Adrenal gland (tissue), 12 donors: ENCODE measurements around the gene MAPK12. TPM values are rescaled to one million over a fixed set of nuclear protein-coding genes. Genes with fewer than 3 reads are reported as not detected.

Source experiments
- DNase-seq, 7 donors: peaks; one replicate each; pipeline ENCODE4 v3.0.0-alpha.2; 2019 to 2020
- H3K27ac ChIP-seq, 5 donors: fragments of 200-600 bp; sonication (generic) in 4 of 5; 1 replicate in 3 of 5; 2 replicates in 2 of 5; pipeline versions ENCODE4 v1.5.1 to v1.8.0; 2016 to 2020; ENCODE audit warnings: mild to moderate bottlenecking in 1 of 5
- H3K27me3 ChIP-seq: fragments of 200-600 bp; 2 replicates; pipeline ENCODE4 v1.8.0; 2021
- H3K36me3 ChIP-seq, 2 donors: fragments of 200-600 bp; replicated peaks in 1 of 2; 1 replicate in 1 of 2; 2 replicates in 1 of 2; pipeline versions ENCODE4 v1.5.1 to v1.8.0; 2018 to 2022
- H3K4me1 ChIP-seq, 2 donors: fragments of 200-600 bp; replicated peaks in 1 of 2; 1 replicate in 1 of 2; 2 replicates in 1 of 2; pipeline versions ENCODE4 v1.5.1 to v1.8.0; 2018 to 2021
- H3K4me3 ChIP-seq, 4 donors: fragments of 200-600 bp; sonication (generic) in 3 of 4; one replicate each; pipeline ENCODE4 v1.5.1; 2016 to 2018
- H3K9me3 ChIP-seq, 3 donors: fragments of 200-600 bp; sonication (generic) in 1 of 3; replicated peaks in 1 of 3; 1 replicate in 2 of 3; 2 replicates in 1 of 3; pipeline versions ENCODE4 v1.5.1 to v1.8.0; 2016 to 2021
- POLR2A ChIP-seq, 2 donors: fragments of 450-650 bp; IDR thresholded peaks; one replicate each; pipeline ENCODE4 v1.6.1; 2017; ENCODE audit warnings: antibody characterized with exemption in 2 of 2, mild to moderate bottlenecking in 2 of 2, moderate library complexity in 1 of 2
- WGBS, 4 donors: extraction: QIAGEN DNeasy Blood & Tissue Kit in 2 of 4; methylation state at CpG; one replicate each; pipeline versions ENCODE4 v1.1.5 to v1.1.7; 2013 to 2017; 5-methylcytosine and 5-hydroxymethylcytosine counted together
- intact Hi-C, 2 donors: fragments of 100-400 bp; cut with DNase I; formaldehyde crosslinking; loops; one replicate each; pipeline versions ENCODE4 v1.14.1 to v1.15.0; 2022 to 2023
- polyA plus RNA-seq, 3 donors: library from polyadenylated mRNA; stranded (reverse); fragments of 200-250 nt in 2 of 3; fragments of 350-450 nt in 1 of 3; fragmentation: Illumina TruSeq in 1 of 3; extraction: RNeasy Lipid Tissue Mini Kit (QIAGEN cat#74804) in 1 of 3; gene quantifications; one replicate each; pipeline ENCODE4 v1.2.3, GENCODE V29; 2013 to 2014
- total RNA-seq, 9 donors: library from RNA; depleted of rRNA in 4 of 9; stranded (reverse); fragments of >200 nt in 4 of 9; fragments of 120-200 nt in 1 of 9; fragmentation: NEBNext Ultra II Directional in 1 of 9; extraction: Animal tissue kit (Norgen Biotek cat#: 25700) in 1 of 9; gene quantifications; one replicate each; pipeline versions ENCODE4 v1.1.0 to v1.2.4, GENCODE V29; 2013 to 2023
- TF ChIP-seq, protein P1 (sequence below), 6 experiments: fragments of 450-650 bp in 4 of 6; fragments of 200-600 bp in 2 of 6; sonication (generic) in 1 of 6; IDR thresholded peaks; 1 replicate in 5 of 6; 2 replicates in 1 of 6; pipeline versions ENCODE4 v1.5.1 to v1.8.0; 2016 to 2021; ENCODE audit warnings: antibody characterized with exemption in 6 of 6, mild to moderate bottlenecking in 2 of 6, moderate library complexity in 1 of 6
- donor health status: healthy with polysubstance abuse.
- donor health status: Bipolar disorder and iron deficiency.
- donor health status: DM: yes; HTN: yes; CAD: no.
- donor health status: DM: no; HTN: no; CAD: no.
- donor health status: DM: no; HTN: no; CAD: no.
- donor health status: DM: yes; HTN: yes; CAD: no.

Gene MAPK12
- total and polyA plus RNA-seq, 12 donors, result 1.7 to 17.1 (median 5.4) TPM

DNA sequence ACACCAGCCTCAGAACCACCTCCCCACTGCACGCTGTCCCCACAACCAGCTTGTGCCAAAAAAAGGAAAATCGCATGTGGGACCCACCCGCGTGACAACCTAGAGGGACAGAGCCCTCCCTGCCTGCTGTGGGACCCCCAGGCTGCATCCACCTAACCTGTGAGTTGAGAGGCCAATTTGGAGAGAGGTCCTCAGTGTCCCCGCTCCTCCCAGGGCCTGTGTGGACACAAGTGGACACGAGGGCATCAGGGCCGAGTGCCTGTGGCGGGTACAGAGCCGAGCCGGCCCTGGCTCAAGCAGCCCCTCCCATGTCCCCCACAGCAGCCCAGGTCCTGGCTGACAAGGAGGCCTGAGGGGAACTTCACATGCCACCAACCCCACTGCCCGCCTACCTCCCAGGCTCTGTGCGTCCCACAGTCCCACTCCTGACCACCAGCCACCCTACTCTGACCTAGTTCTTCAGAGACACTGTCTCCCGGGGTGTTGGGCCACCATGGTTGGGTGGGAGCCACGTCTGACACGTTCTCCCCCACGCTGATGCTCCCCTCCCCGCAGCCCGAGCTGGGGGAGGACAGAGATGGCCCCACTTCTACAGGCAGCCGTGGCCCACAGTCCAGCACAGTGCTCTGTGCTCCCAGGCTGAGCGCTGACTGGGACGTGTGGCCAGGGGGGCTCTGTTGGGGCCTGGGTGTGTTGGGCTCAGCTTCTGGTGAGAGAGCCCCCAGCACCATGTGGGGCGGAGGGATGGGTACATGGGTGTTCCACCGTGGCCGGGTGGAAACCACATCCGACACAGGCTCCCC, 41.5 kb downstream of the MAPK12 start:
- Histone ChIP-seq H3K36me3 (peaks cover 0 to 83% of the 10 kb centered on the region in 2 donors), H3K4me1 (no peaks in the 10 kb centered on the region), H3K4me3 (no peak overlapping the region), H3K9me3 (no peaks in the 10 kb centered on the region), H3K27ac (no peak overlapping the region), H3K27me3 (no peaks in the 10 kb centered on the region)
- DNase-seq, result no peak
- TF ChIP-seq, protein P1, sequence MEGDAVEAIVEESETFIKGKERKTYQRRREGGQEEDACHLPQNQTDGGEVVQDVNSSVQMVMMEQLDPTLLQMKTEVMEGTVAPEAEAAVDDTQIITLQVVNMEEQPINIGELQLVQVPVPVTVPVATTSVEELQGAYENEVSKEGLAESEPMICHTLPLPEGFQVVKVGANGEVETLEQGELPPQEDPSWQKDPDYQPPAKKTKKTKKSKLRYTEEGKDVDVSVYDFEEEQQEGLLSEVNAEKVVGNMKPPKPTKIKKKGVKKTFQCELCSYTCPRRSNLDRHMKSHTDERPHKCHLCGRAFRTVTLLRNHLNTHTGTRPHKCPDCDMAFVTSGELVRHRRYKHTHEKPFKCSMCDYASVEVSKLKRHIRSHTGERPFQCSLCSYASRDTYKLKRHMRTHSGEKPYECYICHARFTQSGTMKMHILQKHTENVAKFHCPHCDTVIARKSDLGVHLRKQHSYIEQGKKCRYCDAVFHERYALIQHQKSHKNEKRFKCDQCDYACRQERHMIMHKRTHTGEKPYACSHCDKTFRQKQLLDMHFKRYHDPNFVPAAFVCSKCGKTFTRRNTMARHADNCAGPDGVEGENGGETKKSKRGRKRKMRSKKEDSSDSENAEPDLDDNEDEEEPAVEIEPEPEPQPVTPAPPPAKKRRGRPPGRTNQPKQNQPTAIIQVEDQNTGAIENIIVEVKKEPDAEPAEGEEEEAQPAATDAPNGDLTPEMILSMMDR (IDR thresholded peaks at IDR 0.05), result no peak
- TF ChIP-seq POLR2A (IDR thresholded peaks at IDR 0.05), result no peak
- intact Hi-C loops, result no loop called here
- 82 to 94% (median 87%) methylated on average over 9 to 25 of the region's 25 CpGs for WGBS, 4 donors

DNA sequence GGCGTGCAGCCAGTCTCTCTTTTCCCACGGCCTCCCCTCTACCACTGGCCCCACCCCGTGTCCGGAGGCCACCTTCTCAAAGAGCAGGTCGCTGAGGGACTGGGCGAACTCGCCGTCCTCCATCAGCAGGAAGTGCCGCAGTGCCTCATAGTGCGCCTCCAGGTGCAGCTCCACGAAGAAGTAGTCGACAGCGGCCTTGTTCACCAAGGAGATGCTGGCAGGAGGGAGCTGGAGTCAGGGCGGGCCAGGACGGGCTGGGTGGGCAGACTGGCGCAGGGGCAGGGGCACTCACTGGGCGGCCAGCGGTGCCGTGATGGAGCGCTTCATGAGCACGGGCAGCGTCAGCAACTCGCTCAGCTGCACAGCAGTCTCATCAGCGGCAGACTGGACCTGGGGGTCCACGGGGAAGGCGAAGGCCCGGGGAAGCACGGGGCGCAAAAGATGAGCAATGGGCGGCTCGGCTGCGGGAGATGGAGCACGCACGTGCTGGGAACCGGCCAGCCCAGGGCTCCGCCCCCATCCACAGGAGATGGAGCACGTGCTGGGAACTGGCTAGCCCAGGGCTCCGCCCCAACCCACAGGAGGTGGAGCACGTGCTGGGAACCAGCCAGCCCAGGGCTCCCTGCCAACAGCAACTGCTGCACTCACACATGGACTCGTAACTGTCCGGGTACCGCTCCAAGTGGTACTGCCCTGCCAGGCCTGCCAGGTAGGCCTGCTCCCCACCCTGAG, 42.3 kb downstream of the MAPK12 start:
- Histone ChIP-seq H3K27ac (no peak overlapping the region), H3K36me3 (peaks cover 0 to 83% of the 10 kb centered on the region in 2 donors), H3K4me3 (no peak overlapping the region), H3K27me3 (no peaks in the 10 kb centered on the region), H3K9me3 (no peaks in the 10 kb centered on the region), H3K4me1 (no peaks in the 10 kb centered on the region)
- peak; percentile 81 to 93 (median 87) for DNase-seq
- TF ChIP-seq, protein P1 (IDR thresholded peaks at IDR 0.05), result no peak
- no peak for TF ChIP-seq POLR2A (IDR thresholded peaks at IDR 0.05)
- WGBS, 4 donors, result 66 to 85% (median 74%) methylated on average over 17 to 42 of the region's 42 CpGs
- intact Hi-C loops, result no loop called here

DNA sequence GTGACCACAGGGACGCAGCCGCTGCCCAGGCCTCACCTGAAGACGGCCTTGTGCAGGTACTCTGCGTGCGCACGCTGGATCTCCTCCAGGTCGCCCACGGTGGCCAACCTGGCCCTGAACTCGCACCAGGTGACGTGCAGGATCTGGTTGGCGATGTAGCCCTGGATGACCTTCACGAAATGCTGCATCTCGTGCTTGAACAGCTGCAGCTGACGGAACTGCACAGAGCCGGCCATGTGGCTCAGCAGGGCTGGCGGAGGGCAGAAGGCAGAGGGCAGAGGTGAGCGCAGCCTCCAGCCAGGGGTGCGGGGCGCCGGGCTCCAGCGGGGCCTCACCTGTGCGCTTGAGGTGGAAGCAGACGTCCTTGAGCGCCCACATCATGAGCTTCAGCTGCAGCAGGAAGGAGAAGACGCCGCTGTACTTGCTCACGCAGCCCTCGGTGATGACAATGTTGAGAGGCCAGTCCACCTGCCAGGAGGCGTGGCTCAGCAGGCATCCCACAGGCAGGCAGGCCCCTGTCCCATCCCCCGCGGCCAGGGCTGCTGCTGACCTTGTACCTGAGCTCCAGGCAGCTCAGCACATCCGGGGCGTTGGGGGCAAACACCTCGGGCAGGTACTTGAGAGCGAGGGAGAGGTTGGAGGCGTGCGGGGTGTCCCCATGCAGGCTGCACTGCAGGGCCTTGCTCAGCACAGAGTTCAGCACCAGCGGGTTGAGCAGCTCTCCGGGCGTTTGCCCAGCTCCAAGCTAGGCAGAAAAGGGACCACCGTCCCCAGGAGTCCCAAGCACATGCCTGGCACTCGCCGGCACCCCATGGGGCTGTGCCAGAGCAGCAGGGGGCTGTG, 43.1 kb downstream of the MAPK12 start:
- no peak overlapping the region for H3K27ac ChIP-seq
- intact Hi-C loops, result no loop called here
- 83 to 93% (median 85%) methylated on average over 19 to 43 of the region's 43 CpGs for WGBS, 4 donors
- peaks cover 0 to 85% of the 10 kb centered on the region in 2 donors for H3K36me3 ChIP-seq
- H3K27me3 ChIP-seq, result no peaks in the 10 kb centered on the region
- no peak for TF ChIP-seq POLR2A (IDR thresholded peaks at IDR 0.05)
- TF ChIP-seq, protein P1 (IDR thresholded peaks at IDR 0.05), result no peak
- H3K4me3 ChIP-seq, result no peak overlapping the region
- H3K4me1 ChIP-seq, result no peaks in the 10 kb centered on the region
- DNase-seq, result no peak
- no peaks in the 10 kb centered on the region for H3K9me3 ChIP-seq
